ENCODE measurements around the gene ADCY2. TPM values are rescaled to one million over a fixed set of nuclear protein-coding genes. Genes with fewer than 3 reads are reported as not detected.

The ADCY2 gene
- total and polyA plus RNA-seq, 11 donors, result 0.04 to 0.96 (median 0.32) TPM

- H3K36me3 ChIP-seq, result no peaks in the 10 kb centered on the region
- H3K27me3 ChIP-seq, result no peaks in the 10 kb centered on the region
- no peak overlapping the region for H3K27ac ChIP-seq
- DNase-seq (no peak), ATAC-seq (no peak)
- H3K9me3 ChIP-seq, result no peaks in the 10 kb centered on the region
- no peak overlapping the region for H3K4me3 ChIP-seq
- H3K4me1 ChIP-seq, result no peaks in the 10 kb centered on the region
- TF ChIP-seq, protein P1, sequence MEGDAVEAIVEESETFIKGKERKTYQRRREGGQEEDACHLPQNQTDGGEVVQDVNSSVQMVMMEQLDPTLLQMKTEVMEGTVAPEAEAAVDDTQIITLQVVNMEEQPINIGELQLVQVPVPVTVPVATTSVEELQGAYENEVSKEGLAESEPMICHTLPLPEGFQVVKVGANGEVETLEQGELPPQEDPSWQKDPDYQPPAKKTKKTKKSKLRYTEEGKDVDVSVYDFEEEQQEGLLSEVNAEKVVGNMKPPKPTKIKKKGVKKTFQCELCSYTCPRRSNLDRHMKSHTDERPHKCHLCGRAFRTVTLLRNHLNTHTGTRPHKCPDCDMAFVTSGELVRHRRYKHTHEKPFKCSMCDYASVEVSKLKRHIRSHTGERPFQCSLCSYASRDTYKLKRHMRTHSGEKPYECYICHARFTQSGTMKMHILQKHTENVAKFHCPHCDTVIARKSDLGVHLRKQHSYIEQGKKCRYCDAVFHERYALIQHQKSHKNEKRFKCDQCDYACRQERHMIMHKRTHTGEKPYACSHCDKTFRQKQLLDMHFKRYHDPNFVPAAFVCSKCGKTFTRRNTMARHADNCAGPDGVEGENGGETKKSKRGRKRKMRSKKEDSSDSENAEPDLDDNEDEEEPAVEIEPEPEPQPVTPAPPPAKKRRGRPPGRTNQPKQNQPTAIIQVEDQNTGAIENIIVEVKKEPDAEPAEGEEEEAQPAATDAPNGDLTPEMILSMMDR (IDR thresholded peaks at IDR 0.05), result no peak
- TF ChIP-seq POLR2A (IDR thresholded peaks at IDR 0.05), result no peak
- intact Hi-C loops (cut with DNase I), result no loop called here
- WGBS, 4 donors, result 62 to 69% (median 66%) methylated on average over 4 of the region's 4 CpGs
Measured at GRCh38 chr5:7374186-7374585, 21.8 kb upstream of the ADCY2 start.

DNA sequence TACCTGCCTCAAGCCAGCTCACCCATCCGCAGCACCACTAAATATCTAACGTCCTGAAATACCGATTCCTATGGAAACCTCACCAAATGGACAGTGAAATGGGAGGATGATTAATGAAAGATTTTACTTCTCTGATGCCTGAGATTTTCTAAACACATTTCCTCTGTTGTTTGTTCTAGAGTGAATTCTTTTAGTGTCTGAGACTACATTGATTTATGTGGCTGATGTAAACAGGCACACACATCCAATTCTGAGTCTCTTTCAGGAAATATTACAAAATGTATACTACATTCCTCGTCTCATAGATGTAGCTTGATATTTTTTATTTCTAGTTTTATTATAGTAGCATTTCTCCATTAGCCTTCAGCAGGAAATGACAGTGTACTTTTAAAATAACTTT is 20.5 kb upstream of the ADCY2 start:
- H3K36me3 ChIP-seq, result no peaks in the 10 kb centered on the region
- no peaks in the 10 kb centered on the region for H3K27me3 ChIP-seq
- no peak for TF ChIP-seq POLR2A (IDR thresholded peaks at IDR 0.05)
- TF ChIP-seq, protein P1 (IDR thresholded peaks at IDR 0.05), result no peak
- DNase-seq (no peak), ATAC-seq (no peak)
- H3K9me3 ChIP-seq, result no peaks in the 10 kb centered on the region
- 84 to 87% (median 86%) methylated on average over 4 of the region's 4 CpGs for WGBS, 4 donors
- intact Hi-C loops (cut with DNase I), result no loop called here
- no peak overlapping the region for H3K4me3 ChIP-seq
- H3K27ac ChIP-seq, result no peak overlapping the region
- no peaks in the 10 kb centered on the region for H3K4me1 ChIP-seq

- no peaks in the 10 kb centered on the region for H3K9me3 ChIP-seq
- DNase-seq (no peak), ATAC-seq (no peak)
- intact Hi-C loops (cut with DNase I), result no loop called here
- H3K36me3 ChIP-seq, result no peaks in the 10 kb centered on the region
- no peak for TF ChIP-seq POLR2A (IDR thresholded peaks at IDR 0.05)
- H3K27ac ChIP-seq, result no peak overlapping the region
- H3K27me3 ChIP-seq, result no peaks in the 10 kb centered on the region
- 64 to 74% (median 67%) methylated on average over 3 of the region's 3 CpGs for WGBS, 4 donors
- no peaks in the 10 kb centered on the region for H3K4me1 ChIP-seq
- H3K4me3 ChIP-seq, result no peak overlapping the region
Measured at GRCh38 chr5:7376871-7377270, 19.1 kb upstream of the ADCY2 start.

- no peak overlapping the region for H3K4me3 ChIP-seq
Measured at GRCh38 chr5:7377761-7378160, 18.2 kb upstream of the ADCY2 start.

GRCh38 chr5:7382588-7382987 is 13.3 kb upstream of the ADCY2 start:
- Histone ChIP-seq H3K36me3 (no peaks in the 10 kb centered on the region), H3K9me3 (no peaks in the 10 kb centered on the region), H3K4me1 (no peaks in the 10 kb centered on the region), H3K27me3 (peaks cover 0 to 8% (median 0%) of the 10 kb centered on the region in 9 donors), H3K27ac (no peak overlapping the region), H3K4me3 (no peak overlapping the region)
- no peak for TF ChIP-seq POLR2A (IDR thresholded peaks at IDR 0.05)
- TF ChIP-seq, protein P1 (IDR thresholded peaks at IDR 0.05), result no peak
- 77 to 90% (median 87%) methylated on average over 2 of the region's 2 CpGs for WGBS, 4 donors
- DNase-seq (no peak), ATAC-seq (no peak)
- intact Hi-C loops (cut with DNase I), result no loop called here

More at GRCh38 chr5:7377761-7378160, 18.2 kb upstream of the ADCY2 start:
- ATAC-seq (no peak), DNase-seq (no peak)
- no peak overlapping the region for H3K27ac ChIP-seq
- H3K4me1 ChIP-seq, result no peaks in the 10 kb centered on the region
- no peak for TF ChIP-seq POLR2A (IDR thresholded peaks at IDR 0.05)
- TF ChIP-seq, protein P1 (IDR thresholded peaks at IDR 0.05), result no peak
- no peaks in the 10 kb centered on the region for H3K36me3 ChIP-seq
- intact Hi-C loops (cut with DNase I), result no loop called here
- H3K27me3 ChIP-seq, result peaks cover 0 to 6% (median 0%) of the 10 kb centered on the region in 9 donors
- 55 to 65% (median 59%) methylated on average over 2 of the region's 2 CpGs for WGBS, 4 donors
- no peaks in the 10 kb centered on the region for H3K9me3 ChIP-seq

Data from heart left ventricle (tissue), 16 donors.